ENCODE measurements around the gene C1orf232.

DNA sequence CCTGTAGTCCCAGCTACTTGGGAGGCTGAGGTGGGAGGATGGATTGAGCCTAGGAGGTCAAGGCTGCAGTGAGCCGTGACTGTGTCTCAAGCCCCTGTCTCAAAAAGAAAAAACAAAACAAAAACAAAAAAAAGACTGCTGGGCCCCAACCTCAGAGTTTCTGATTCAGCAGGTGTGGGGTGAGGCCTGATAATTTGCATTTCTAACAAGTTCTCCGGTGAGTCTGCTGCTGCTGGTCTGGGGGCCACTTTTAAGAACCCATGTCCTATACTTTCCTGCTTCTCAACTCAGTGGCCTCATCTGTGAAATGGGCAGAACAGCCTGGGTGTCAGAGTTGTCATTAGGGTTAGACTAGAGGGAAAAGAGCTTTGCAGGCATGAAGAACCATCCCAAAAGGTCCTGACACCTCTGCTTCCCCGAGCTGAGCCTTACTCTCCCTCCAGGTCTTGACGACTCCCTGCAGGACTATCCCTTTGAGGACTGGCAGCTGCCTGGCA lies 11.3 kb upstream of the C1orf232 start:
- TF ChIP-seq CTCF (conservative IDR thresholded peaks at IDR 0.05; ENCODE audit: low read depth in 2 of 2) (no peak), CREB1 (CRISPR knock-in tag; IDR thresholded peaks at IDR 0.05; ENCODE audit: low read depth) (no peak), EZH2 (IDR thresholded peaks at IDR 0.05; ENCODE audit: low read depth, unreplicated experiment) (no peak)
